Dermis microvascular lymphatic vessel endothelial cell (primary cell): ENCODE data around the gene SYNPO2. TPM values are rescaled to one million over a fixed set of nuclear protein-coding genes. Genes with fewer than 3 reads are reported as not detected.
A peak's percentile ranks its signal among the peaks of the same experiment; 100 is the strongest.
"Not testable (repeated sequence)": the region's sequence is repeated elsewhere in the genome, so short reads cannot be mapped to it uniquely, and the experiment has no call there.

Source experiments
- DNase-seq, 2 donors: peaks; one replicate each; pipeline versions ENCODE4 v3.0.0 to v3.0.0-alpha.2; 2010; ENCODE audit warnings: low read depth in 2 of 2
- total RNA-seq: library from RNA; depleted of rRNA; stranded (reverse); fragments of >200 nt; gene quantifications from 2 replicates; pipeline ENCODE4 v1.2.1, GENCODE V29; 2014

Gene SYNPO2
- total RNA-seq, 1 donor from 2014 or later, result under 0.01 TPM

DNA sequence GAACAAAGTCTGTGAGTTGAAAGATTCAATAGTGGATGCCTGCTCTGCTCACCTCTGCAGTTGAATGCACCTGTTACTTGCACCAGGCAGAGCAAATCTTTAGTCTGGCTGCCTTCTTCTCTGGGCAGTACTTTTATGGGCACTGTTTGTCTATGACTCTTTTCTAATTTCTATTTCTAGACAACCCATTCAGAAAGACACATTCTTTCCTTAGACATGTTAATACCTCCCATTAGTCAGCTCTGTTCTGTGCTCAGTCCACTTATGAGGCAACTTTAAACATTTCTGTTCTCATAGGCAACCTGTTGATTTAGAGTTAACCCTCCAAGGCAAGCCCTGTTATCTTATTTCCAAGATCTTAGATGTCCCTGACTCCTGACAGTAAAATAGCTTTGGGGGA lies 108.9 kb downstream of the SYNPO2 start:
- no peak for DNase-seq

GRCh38 chr4:118999919-119000318 lies 111.3 kb downstream of the SYNPO2 start:
- no peak for DNase-seq

GRCh38 chr4:119000400-119000799 lies 111.7 kb downstream of the SYNPO2 start:
- DNase-seq, result no peak

DNA sequence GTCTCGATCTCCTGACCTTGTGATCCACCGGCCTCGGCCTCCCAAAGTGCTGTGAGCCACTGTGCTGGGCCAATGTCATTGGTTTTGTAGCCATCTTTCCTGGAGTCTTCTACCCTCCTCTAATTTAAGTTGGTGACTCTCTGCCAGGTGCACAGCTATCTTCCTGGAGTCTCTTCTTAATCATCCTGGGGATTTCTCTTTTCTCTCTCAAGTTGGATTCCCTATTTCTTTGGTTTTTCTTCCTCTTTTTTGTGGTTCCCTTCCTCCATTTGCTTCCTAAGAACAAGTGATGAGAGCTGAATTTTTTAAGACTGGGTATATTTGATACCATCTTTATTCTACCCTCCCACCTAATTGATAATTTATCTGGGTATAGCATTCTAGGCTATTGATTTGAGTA lies 113.8 kb downstream of the SYNPO2 start:
- DNase-seq, result no peak

- not testable (repeated sequence) for DNase-seq
These were observed 114.3 kb downstream of the SYNPO2 start for GRCh38 chr4:119003001-119003400.

- DNase-seq, result no peak
These were observed 117.3 kb downstream of the SYNPO2 start for GRCh38 chr4:119005928-119006460.

GRCh38 chr4:119008761-119009160 lies 120.1 kb downstream of the SYNPO2 start:
- DNase-seq, result no peak

GRCh38 chr4:119010221-119010620 lies 121.6 kb downstream of the SYNPO2 start:
- not testable (repeated sequence) for DNase-seq

DNA sequence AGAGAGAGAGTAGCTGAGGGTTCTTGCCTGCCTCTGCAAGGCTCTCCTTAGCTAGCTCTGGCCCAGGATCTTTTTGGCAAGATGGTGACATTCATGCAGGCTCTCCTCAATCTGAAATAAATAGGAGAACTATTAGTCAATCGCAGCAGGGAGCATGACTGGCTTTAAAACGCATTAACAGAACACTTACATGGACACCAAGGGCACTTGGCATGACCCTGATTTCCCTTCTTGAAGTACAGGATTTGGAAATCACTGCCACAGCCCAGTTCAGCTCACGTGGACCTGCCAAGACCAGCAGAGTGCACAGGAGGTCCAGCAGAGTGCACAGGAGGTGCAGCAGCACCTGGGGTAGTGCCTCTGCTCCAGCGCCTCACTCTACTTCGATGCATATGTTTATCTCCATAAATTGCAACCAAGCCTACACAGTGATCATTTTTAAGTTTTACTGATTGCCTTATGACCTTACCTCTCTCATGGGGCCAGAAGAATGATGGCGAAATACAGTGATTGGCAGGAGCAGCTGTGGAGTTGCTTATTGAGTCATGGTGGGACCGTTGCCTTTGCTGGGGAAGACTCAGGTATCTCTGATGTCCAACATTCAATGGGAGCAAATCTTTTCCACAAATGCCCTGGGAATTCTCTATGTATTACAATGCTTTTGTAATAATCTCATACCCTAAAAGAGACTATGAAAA lies 122.4 kb downstream of the SYNPO2 start:
- DNase-seq, result no peak

GRCh38 chr4:119011607-119011988 lies 122.9 kb downstream of the SYNPO2 start:
- DNase-seq, result no peak

GRCh38 chr4:119014658-119015057 lies 126.0 kb downstream of the SYNPO2 start:
- no peak for DNase-seq

- DNase-seq, result no peak
These were observed 128.0 kb downstream of the SYNPO2 start for GRCh38 chr4:119016636-119017035.

- no peak for DNase-seq
These were observed 129.0 kb downstream of the SYNPO2 start for GRCh38 chr4:119017636-119018035.

GRCh38 chr4:119020158-119020557 lies 131.5 kb downstream of the SYNPO2 start:
- no peak for DNase-seq

DNA sequence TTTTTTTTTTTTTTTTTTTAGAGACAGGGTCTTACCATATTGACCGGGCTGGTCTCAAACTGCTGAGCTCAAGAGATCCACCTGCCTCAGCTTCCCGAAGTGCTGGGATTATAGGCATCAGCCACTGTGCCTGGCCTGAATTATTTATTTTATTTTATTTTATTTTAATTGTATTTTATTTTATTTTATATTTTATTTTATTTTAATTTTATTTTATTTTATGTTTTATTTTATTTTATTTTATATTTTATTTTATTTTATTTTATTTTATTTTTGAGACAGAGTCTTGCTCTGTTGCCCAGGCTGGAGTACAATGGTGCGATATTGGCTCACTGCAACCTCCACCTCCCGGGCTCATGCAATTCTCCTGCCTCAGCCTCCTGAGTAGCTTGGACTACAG lies 133.9 kb downstream of the SYNPO2 start:
- DNase-seq, result not testable (repeated sequence)

DNA sequence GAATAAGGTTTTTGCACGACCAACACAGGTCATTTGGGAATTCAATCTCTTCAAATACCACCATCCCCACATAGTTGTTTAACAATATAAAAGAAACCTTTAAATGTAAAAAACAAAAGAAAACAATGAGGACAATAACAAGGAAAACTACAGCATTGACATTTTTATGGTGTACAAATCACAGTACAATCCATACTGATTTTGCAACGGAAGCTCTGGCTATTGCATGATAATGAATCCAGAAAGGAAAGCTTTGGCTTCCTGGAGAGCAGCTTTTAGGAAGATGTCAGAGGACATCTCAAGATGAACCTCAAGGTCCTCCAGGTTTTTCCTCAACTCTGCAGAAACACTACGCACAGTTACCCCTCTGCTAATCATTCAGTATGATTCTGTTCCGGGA lies 135.4 kb downstream of the SYNPO2 start:
- no peak for DNase-seq

GRCh38 chr4:119025420-119025819 lies 136.8 kb downstream of the SYNPO2 start:
- peak in 1 of 2 donors; percentile 9 for DNase-seq

- no peak for DNase-seq
These were observed 137.4 kb downstream of the SYNPO2 start for GRCh38 chr4:119025916-119026661.

DNA sequence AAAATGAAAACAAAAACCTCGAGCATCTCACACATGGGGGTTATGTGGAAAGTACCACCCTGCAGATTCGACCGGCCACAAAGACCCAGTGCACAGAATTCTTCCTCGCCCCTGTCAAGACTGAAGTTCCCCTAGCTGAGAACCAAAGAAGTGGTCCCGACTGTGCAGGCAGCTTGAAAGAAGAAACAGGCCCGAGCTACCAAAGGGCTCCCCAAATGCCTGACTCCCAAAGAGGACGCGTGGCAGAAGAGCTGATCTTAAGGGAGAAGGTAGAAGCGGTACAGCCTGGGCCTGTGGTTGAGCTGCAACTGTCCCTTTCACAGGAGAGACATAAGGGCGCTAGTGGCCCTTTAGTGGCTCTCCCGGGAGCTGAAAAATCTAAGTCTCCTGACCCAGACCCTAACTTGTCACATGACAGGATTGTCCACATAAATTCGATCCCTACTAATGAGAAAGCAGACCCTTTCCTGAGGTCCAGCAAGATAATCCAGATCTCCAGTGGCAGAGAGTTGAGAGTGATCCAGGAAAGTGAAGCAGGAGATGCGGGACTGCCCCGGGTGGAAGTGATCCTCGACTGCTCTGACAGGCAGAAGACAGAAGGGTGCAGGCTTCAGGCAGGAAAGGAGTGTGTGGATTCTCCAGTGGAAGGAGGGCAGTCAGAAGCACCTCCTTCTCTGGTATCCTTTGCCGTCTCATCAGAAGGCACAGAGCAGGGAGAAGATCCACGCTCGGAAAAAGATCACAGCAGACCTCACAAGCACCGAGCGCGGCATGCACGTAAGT lies 138.2 kb downstream of the SYNPO2 start:
- no peak for DNase-seq

DNA sequence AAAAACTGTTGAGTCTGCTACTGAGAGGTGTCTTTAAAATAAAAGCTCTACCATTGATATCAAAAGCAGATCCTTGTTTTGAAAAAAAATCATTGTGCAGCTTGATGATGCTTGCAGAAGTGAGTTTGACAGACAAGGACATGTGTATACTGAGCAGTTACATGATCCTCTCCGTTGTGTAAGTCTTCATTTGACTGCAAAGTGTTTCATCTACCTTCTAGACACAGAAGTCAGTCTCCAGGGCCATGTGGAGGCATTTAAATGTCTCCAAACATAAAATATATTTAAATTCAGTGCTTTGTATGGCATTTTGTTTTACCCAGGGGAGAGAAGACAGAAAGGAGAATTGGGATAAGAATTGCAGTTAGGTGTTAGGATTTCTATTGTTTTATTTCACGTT lies 139.2 kb downstream of the SYNPO2 start:
- no peak for DNase-seq

DNA sequence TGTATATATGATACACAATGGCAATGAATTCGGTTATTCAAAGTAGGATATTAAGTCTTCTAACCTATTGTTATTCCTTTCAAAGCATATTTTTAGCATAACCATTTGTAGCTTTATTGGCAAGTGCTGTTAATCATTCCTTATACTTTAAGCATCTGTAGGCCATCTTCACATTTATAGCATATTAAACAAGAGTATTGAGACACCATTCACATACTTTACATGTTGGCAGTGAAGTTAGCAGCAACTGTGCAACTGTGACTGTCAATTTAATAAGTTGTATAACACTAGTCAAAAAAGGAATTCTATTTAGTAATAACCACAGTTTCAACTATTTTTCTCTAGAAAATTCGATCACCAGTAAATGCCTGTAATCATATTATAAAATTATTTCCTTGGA lies 139.6 kb downstream of the SYNPO2 start:
- DNase-seq, result no peak
